Fibroblast of lung (primary cell): Measurements from ENCODE around the gene CCDC141.

ENCODE experiments used
- EZH2 ChIP-seq: IDR thresholded peaks from 2 replicates; pipeline ENCODE4 v1.5.1; 2012; ENCODE audit warnings: low read length, control low read depth, mild to moderate bottlenecking; ENCODE audit errors: missing control alignments
- TF ChIP-seq, protein P1 (sequence below), 2 donors: IDR thresholded peaks in 1 of 2; conservative IDR thresholded peaks in 1 of 2; 1 replicate in 1 of 2; 2 replicates in 1 of 2; pipeline ENCODE4 v1.5.1; 2011 to 2012; ENCODE audit warnings: low read length in 2 of 2, control low read depth in 1 of 2, inconsistent platforms in 1 of 2, low read depth in 1 of 2, mild to moderate bottlenecking in 1 of 2

DNA sequence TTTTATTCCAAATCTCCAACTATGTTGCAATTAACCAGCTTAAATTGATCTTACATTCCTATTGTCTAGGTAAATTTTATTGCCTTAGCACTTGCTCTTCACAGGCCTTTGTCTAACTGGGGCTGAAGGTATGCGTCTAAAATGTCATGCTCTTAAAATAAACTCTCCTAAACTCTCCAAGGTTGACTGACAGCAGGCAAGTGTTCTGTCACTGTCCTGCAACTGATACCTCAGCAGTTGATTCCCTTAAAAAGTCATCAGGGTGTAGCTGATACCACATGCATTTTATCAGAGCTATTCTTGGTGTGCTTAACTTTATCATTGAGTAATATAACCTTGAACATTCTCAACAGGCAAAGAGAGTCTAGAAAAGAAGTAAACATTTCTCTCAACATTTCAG is 243.4 kb downstream of the CCDC141 start:
- no peak for TF ChIP-seq EZH2
- TF ChIP-seq, protein P1, sequence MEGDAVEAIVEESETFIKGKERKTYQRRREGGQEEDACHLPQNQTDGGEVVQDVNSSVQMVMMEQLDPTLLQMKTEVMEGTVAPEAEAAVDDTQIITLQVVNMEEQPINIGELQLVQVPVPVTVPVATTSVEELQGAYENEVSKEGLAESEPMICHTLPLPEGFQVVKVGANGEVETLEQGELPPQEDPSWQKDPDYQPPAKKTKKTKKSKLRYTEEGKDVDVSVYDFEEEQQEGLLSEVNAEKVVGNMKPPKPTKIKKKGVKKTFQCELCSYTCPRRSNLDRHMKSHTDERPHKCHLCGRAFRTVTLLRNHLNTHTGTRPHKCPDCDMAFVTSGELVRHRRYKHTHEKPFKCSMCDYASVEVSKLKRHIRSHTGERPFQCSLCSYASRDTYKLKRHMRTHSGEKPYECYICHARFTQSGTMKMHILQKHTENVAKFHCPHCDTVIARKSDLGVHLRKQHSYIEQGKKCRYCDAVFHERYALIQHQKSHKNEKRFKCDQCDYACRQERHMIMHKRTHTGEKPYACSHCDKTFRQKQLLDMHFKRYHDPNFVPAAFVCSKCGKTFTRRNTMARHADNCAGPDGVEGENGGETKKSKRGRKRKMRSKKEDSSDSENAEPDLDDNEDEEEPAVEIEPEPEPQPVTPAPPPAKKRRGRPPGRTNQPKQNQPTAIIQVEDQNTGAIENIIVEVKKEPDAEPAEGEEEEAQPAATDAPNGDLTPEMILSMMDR (conservative IDR thresholded peaks at IDR 0.05 in 1 of 2, IDR thresholded peaks at IDR 0.05 in 1 of 2; ENCODE audit: low read depth in 1 of 2, low read length in 2 of 2) = no peak
